Esophagus muscularis mucosa (tissue), 3 donors: ENCODE data around the gene LYPD6B.

Source experiments
- CTCF ChIP-seq, 3 experiments: fragments of 200-600 bp in 2 of 3; fragments of 450-650 bp in 1 of 3; sonication (generic) in 2 of 3; IDR thresholded peaks; one replicate each; pipeline ENCODE4 v1.5.1; 2017 to 2019; ENCODE audit warnings: antibody characterized with exemption in 3 of 3, mild to moderate bottlenecking in 2 of 3, moderate library complexity in 1 of 3
- POLR2A ChIP-seq: fragments of 450-650 bp; IDR thresholded peaks from one replicate; pipeline ENCODE4 v1.6.1; 2017; ENCODE audit warnings: antibody characterized with exemption, moderate library complexity, mild to moderate bottlenecking, low read depth

- no peak for TF ChIP-seq CTCF (IDR thresholded peaks at IDR 0.05)
- no peak for TF ChIP-seq POLR2A
These were observed 149.8 kb downstream of the LYPD6B start for GRCh38 chr2:149188291-149188690.
